K562 (cell line): Measurements from ENCODE around the gene ADAP2. TPM values are rescaled to one million over a fixed set of nuclear protein-coding genes. Genes with fewer than 3 reads are reported as not detected.

Source experiments
- ATAC-seq: fragments of 200-7000 bp; cut with Tn5 transposase; 3 replicates; pipeline ENCODE4 v1.9.1; 2020; ENCODE audit warnings: moderate library complexity
- BruUV-seq: library from RNA; stranded (reverse); fragments of 400-500 nt; replicated peaks from 2 replicates; lab custom pipeline; 2021; lab: Mats Ljungman, UMichigan
- CTCF ChIA-PET: fragments of 300-600 bp; formaldehyde crosslinking; extraction: SDS; loops from one replicate; lab custom pipeline; 2021; ENCODE audit warnings: low intra/inter-chr PET ratio; lab: Yijun Ruan, JAX
- POLR2A ChIA-PET: fragments of 300-600, 350-650 bp; sonication (Branson Sonifier 250); formaldehyde crosslinking; extraction: SDS; loops from one replicate; lab custom pipeline; 2021; ENCODE audit warnings: antibody characterized with exemption, inconsistent platforms; lab: Yijun Ruan, JAX
- DNase-seq, 4 experiments: peaks; one replicate each; pipeline versions ENCODE4 v3.0.0 to v3.0.0-alpha.2; 2011 to 2018; ENCODE audit warnings: low spot score in 3 of 4, mixed read lengths in 3 of 4; ENCODE audit errors: extremely low read depth in 1 of 4
- FAIRE-seq: peaks from 2 replicates; lab custom pipeline; 2011; peaks lifted over from hg19 to GRCh38; lab: Jason Lieb, UNC
- H2AFZ ChIP-seq: 2 replicates; pipeline ENCODE4 v1.6.0; 2011; ENCODE audit warnings: low read depth, low read length, control low read depth, inconsistent platforms
- H3K27ac ChIP-seq: fragments of 200-600 bp; 3 replicates; pipeline ENCODE4 v1.8.0; 2011; ENCODE audit warnings: low read depth, mild to moderate bottlenecking, control low read depth, inconsistent platforms, low read length, moderate library complexity, mixed read lengths; ENCODE audit errors: extremely low read depth
- H3K27me3 ChIP-seq, 2 experiments: fragments of 300-600 bp in 1 of 2; 2 replicates in 1 of 2; 3 replicates in 1 of 2; pipeline versions ENCODE4 v1.6.0 to v1.8.0; 2011; ENCODE audit warnings: inconsistent platforms in 2 of 2, low read length in 2 of 2, mild to moderate bottlenecking in 1 of 2, mixed read lengths in 1 of 2, moderate library complexity in 1 of 2; ENCODE audit not compliant: control insufficient read depth in 2 of 2, insufficient read depth in 2 of 2
- H3K36me3 ChIP-seq: fragments of 300-600 bp; 3 replicates; pipeline ENCODE4 v1.8.0; 2011; ENCODE audit warnings: mild to moderate bottlenecking, low read length, inconsistent platforms; ENCODE audit not compliant: control insufficient read depth, insufficient read depth
- H3K4me1 ChIP-seq, 2 experiments: fragments of 200-600 bp in 1 of 2; replicated peaks in 1 of 2; 2 replicates in 1 of 2; 3 replicates in 1 of 2; pipeline versions ENCODE4 v1.5.1 to v1.8.0; 2011; ENCODE audit warnings: inconsistent platforms in 2 of 2, low read length in 2 of 2, mild to moderate bottlenecking in 1 of 2, mixed read lengths in 1 of 2, moderate library complexity in 1 of 2; ENCODE audit not compliant: control insufficient read depth in 2 of 2, insufficient read depth in 2 of 2
- H3K4me2 ChIP-seq: 2 replicates; pipeline ENCODE4 v1.6.1; 2011; ENCODE audit warnings: low read length, control low read depth, inconsistent platforms, mixed read lengths; ENCODE audit not compliant: insufficient read depth
- H3K4me3 ChIP-seq: fragments of 200-600 bp; sonication (generic), shearing (Covaris generic); 2 replicates; pipeline ENCODE4 v1.5.1; 2016; ENCODE audit warnings: control low read depth, inconsistent platforms
- H3K79me2 ChIP-seq: fragments of 200-600 bp; 3 replicates; pipeline ENCODE4 v1.8.0; 2011; ENCODE audit warnings: low read length, inconsistent platforms; ENCODE audit not compliant: control insufficient read depth, insufficient read depth
- H3K9ac ChIP-seq, 2 experiments: 2 replicates each; pipeline versions ENCODE4 v1.6.0 to v1.6.1; 2011; ENCODE audit warnings: low read depth in 2 of 2, low read length in 2 of 2, control low read depth in 1 of 2, inconsistent platforms in 1 of 2, mild to moderate bottlenecking in 1 of 2, mixed read lengths in 1 of 2; ENCODE audit not compliant: insufficient read depth in 1 of 2
- H3K9me1 ChIP-seq: one replicate; pipeline ENCODE4 v1.6.0; 2011; ENCODE audit warnings: inconsistent platforms, mild to moderate bottlenecking, low read length, moderate library complexity; ENCODE audit not compliant: control insufficient read depth, insufficient read depth
- H3K9me3 ChIP-seq: replicated peaks from 2 replicates; pipeline ENCODE4 v1.5.1; 2011; ENCODE audit warnings: low read depth, low read length, inconsistent platforms; ENCODE audit not compliant: control insufficient read depth, insufficient read depth
- H4K20me1 ChIP-seq: replicated peaks from 2 replicates; pipeline ENCODE4 v1.6.1; 2011; ENCODE audit warnings: low read length, inconsistent platforms, mixed read lengths; ENCODE audit not compliant: control insufficient read depth, insufficient read depth
- GABPA ChIP-seq: fragments of 200-800 bp; sonication (Bioruptor generic); conservative IDR thresholded peaks from 2 replicates; pipeline ENCODE4 v1.6.1; 2016; ENCODE audit warnings: low read depth, missing genetic modification characterization, missing compliant biosample characterization
- HCFC1 ChIP-seq: IDR thresholded peaks from 2 replicates; pipeline ENCODE4 v1.6.1; 2012; ENCODE audit warnings: low read depth, low read length, improper control_type of control experiment
- MAFF ChIP-seq: IDR thresholded peaks from 2 replicates; pipeline ENCODE4 v1.6.1; 2012; ENCODE audit warnings: low read length, improper control_type of control experiment
- MEIS2 ChIP-seq: fragments of 450-650 bp; IDR thresholded peaks from 2 replicates; pipeline ENCODE4 v1.6.1; 2014; ENCODE audit warnings: mild to moderate bottlenecking; ENCODE audit not compliant: partially characterized antibody
- PYGO2 ChIP-seq: fragments of 450-650 bp; IDR thresholded peaks from 2 replicates; pipeline ENCODE4 v1.6.1; 2016; ENCODE audit warnings: mild to moderate bottlenecking, missing genetic modification characterization, moderate library complexity, missing compliant biosample characterization
- RFX7 ChIP-seq: fragments of 250-450 bp; sonication (Bioruptor Pico); IDR thresholded peaks from 2 replicates; pipeline ENCODE4 v1.5.1; 2021; ENCODE audit warnings: mild to moderate bottlenecking
- SIX5 ChIP-seq, 2 experiments: IDR thresholded peaks; 2 replicates each; pipeline ENCODE4 v1.6.1; 2011; ENCODE audit warnings: low read length in 2 of 2, borderline replicate concordance in 1 of 2, low read depth in 1 of 2, mild to moderate bottlenecking in 1 of 2, moderate library complexity in 1 of 2; ENCODE audit not compliant: insufficient read depth in 1 of 2
- TSC22D4 ChIP-seq: fragments of 450-650 bp; IDR thresholded peaks from 2 replicates; pipeline ENCODE4 v1.6.1; 2016; ENCODE audit warnings: missing genetic modification characterization, missing biosample characterization, control low read depth
- ZNF407 ChIP-seq: fragments of 450-650 bp; IDR thresholded peaks from 2 replicates; pipeline ENCODE4 v1.6.1; 2016; ENCODE audit warnings: low read depth
- WGBS: fragments of 100-300 bp; shearing (Covaris generic); methylation state at CpG from one replicate; pipeline ENCODE4 v1.1.6; 2016; ENCODE audit warnings: low coverage, mixed read lengths; ENCODE audit not compliant: insufficient coverage; ENCODE audit errors: missing lambda C conversion rate; 5-methylcytosine and 5-hydroxymethylcytosine counted together
- in situ Hi-C: fragments of 300-500 bp; cut with MboI; formaldehyde crosslinking; loops from 4 replicates; pipeline ENCODE4 v1.15.0; 2018; ENCODE audit warnings: inconsistent platforms, mixed read lengths
- intact Hi-C: fragments of 100-400 bp; cut with micrococcal nuclease; formaldehyde crosslinking; loops from 2 replicates; pipeline ENCODE4 v1.14.2; 2022
- polyA plus RNA-seq, 8 experiments: library from polyadenylated mRNA; depleted of rRNA in 4 of 8; stranded (reverse) in 5 of 8; unstranded in 3 of 8; fragments of >200 nt; fragmentation: Nextera tagmentation in 2 of 8; fragmentation: Illumina TruSeq in 1 of 8; extraction: Ambion mirVana in 2 of 8; extraction: Trizol in 1 of 8; gene quantifications; 2 replicates each; pipeline versions ENCODE4 v1.2.1 to v1.2.3, GENCODE V29; 2011 to 2014; ENCODE audit warnings: inconsistent platforms in 1 of 8, missing spikeins in 1 of 8
- total RNA-seq, 7 experiments: library from RNA; depleted of rRNA in 6 of 7; stranded (reverse); fragments of >200 nt in 6 of 7; fragmentation: Illumina TruSeq in 2 of 7; extraction: Trizol in 2 of 7; gene quantifications; 2 replicates each; pipeline versions ENCODE4 v1.2.1 to v1.2.3, GENCODE V29; 2011 to 2021; ENCODE audit warnings: low replicate concordance in 1 of 7

The ADAP2 gene
- total and polyA plus RNA-seq, 9 of the 15 experiments (the other 6 are each of a cell fraction or from before 2014, with no cell fraction given): 0.06 to 0.73 (median 0.23) TPM; not detected in 5

GRCh38 chr17:31007695-31008373 lies 86.1 kb downstream of the ADAP2 start:
- H4K20me1 ChIP-seq: no peaks in the 10 kb centered on the region
- no peak overlapping the region for H3K4me2 ChIP-seq
- H3K9ac ChIP-seq: no peak overlapping the region
- no peaks in the 10 kb centered on the region; a peak in 2 of 5 replicates for H3K4me1 ChIP-seq
- H3K36me3 ChIP-seq: no peaks in the 10 kb centered on the region
- no peak for ATAC-seq
- H3K27ac ChIP-seq: no peak overlapping the region
- no peak for DNase-seq
- 25% methylated on average over 9 of the region's 9 CpGs for WGBS
- ChIA-PET POLR2A (interaction anchor here (1.1 kb wide), 1 partner anchor 10 kb away, joined by 3 read pairs; no protein-coding TSS in a partner anchor), CTCF (interaction anchor here (0.6 kb wide), 1 partner anchor 214 kb away, joined by 3 read pairs; no protein-coding TSS in a partner anchor)
- H2AFZ ChIP-seq: no peak overlapping the region
- H3K9me3 ChIP-seq: no peaks in the 10 kb centered on the region
- intact Hi-C loops (no loop called here), in situ Hi-C loops (no loop called here)
- no peaks in the 10 kb centered on the region for H3K9me1 ChIP-seq
- H3K27me3 ChIP-seq: peaks cover 0 to 12% of the 10 kb centered on the region in 2 experiments; a peak in 2 of 5 replicates
- no TSS peak for BruUV-seq
- H3K79me2 ChIP-seq: no peaks in the 10 kb centered on the region
- no peak overlapping the region for H3K4me3 ChIP-seq
- no peak for FAIRE-seq
- TF ChIP-seq PYGO2 (tag) (no peak), MAFF (no peak), ZNF407 (no peak), TSC22D4 (tag) (no peak), GABPA (tag) (no peak), HCFC1 (no peak), RFX7 (no peak), SIX5 (IDR thresholded peaks at IDR 0.05; ENCODE audit: borderline replicate concordance in 1 of 2, insufficient read depth in 1 of 2, low read depth in 1 of 2, low read length in 2 of 2) (no peak), MEIS2 (no peak)
